NT2/D1 (cell line): ENCODE data around the gene TGFBRAP1.
A peak's percentile ranks its signal among the peaks of the same experiment; 100 is the strongest.

ENCODE experiments used
- DNase-seq: peaks from one replicate; pipeline ENCODE4 v3.0.0-alpha.2; 2011; ENCODE audit warnings: low read depth, low spot score
- H3K27me3 ChIP-seq: 2 replicates; pipeline ENCODE4 v1.6.0; 2011; ENCODE audit warnings: mild to moderate bottlenecking; ENCODE audit not compliant: insufficient read length, insufficient read depth
- H3K36me3 ChIP-seq: 2 replicates; pipeline ENCODE4 v1.6.1; 2011; ENCODE audit warnings: mild to moderate bottlenecking, low read length, mixed read lengths; ENCODE audit not compliant: insufficient read depth, insufficient read length
- H3K4me1 ChIP-seq: 2 replicates; pipeline ENCODE4 v1.5.1; 2011; ENCODE audit not compliant: insufficient read depth, insufficient read length
- H3K4me3 ChIP-seq: 2 replicates; pipeline ENCODE4 v1.5.1; 2011; ENCODE audit warnings: low read depth; ENCODE audit not compliant: insufficient read length
- H3K9ac ChIP-seq: 2 replicates; pipeline ENCODE4 v1.6.0; 2011; ENCODE audit warnings: low read depth; ENCODE audit not compliant: insufficient read length
- H3K9me3 ChIP-seq: 2 replicates; pipeline ENCODE4 v1.5.1; 2011; ENCODE audit warnings: mild to moderate bottlenecking, low read length; ENCODE audit not compliant: insufficient read depth
- SUZ12 ChIP-seq: IDR thresholded peaks from 2 replicates; pipeline ENCODE4 v1.6.1; 2011; ENCODE audit not compliant: insufficient read length, insufficient read depth; ENCODE audit errors: extremely low read depth
- YY1 ChIP-seq: IDR thresholded peaks from 2 replicates; pipeline ENCODE4 v1.6.1; 2011; ENCODE audit not compliant: insufficient read length, insufficient read depth
- ZNF274 ChIP-seq: IDR thresholded peaks from 2 replicates; pipeline ENCODE4 v1.6.1; 2011; ENCODE audit warnings: mild to moderate bottlenecking, low read depth, low read length

TGFBRAP1 gene

GRCh38 chr2:105373895-105374401 is 44.4 kb upstream of the TGFBRAP1 start:
- no peak for DNase-seq
- Histone ChIP-seq H3K4me3 (no peak overlapping the region), H3K27me3 (no peaks in the 10 kb centered on the region), H3K4me1 (peaks cover 8% of the 10 kb centered on the region), H3K36me3 (peaks cover 91% of the 10 kb centered on the region), H3K9ac (no peak overlapping the region), H3K9me3 (no peaks in the 10 kb centered on the region)
- TF ChIP-seq ZNF274: no peak
- no peak for TF ChIP-seq YY1
- TF ChIP-seq SUZ12: no peak

- H3K9me3 ChIP-seq: no peaks in the 10 kb centered on the region
- H3K9ac ChIP-seq: no peak overlapping the region
- H3K36me3 ChIP-seq: peaks cover 91% of the 10 kb centered on the region
- peaks cover 4% of the 10 kb centered on the region for H3K4me1 ChIP-seq
- DNase-seq: no peak
- TF ChIP-seq SUZ12 (no peak), YY1 (no peak), ZNF274 (no peak)
- no peaks in the 10 kb centered on the region for H3K27me3 ChIP-seq
- H3K4me3 ChIP-seq: no peak overlapping the region
Measured at GRCh38 chr2:105373344-105373781, 43.8 kb upstream of the TGFBRAP1 start.

GRCh38 chr2:105371810-105372209 is 42.3 kb upstream of the TGFBRAP1 start:
- Histone ChIP-seq H3K36me3 (peaks cover 92% of the 10 kb centered on the region), H3K27me3 (no peaks in the 10 kb centered on the region), H3K4me1 (no peaks in the 10 kb centered on the region), H3K4me3 (no peak overlapping the region), H3K9ac (no peak overlapping the region), H3K9me3 (no peaks in the 10 kb centered on the region)
- TF ChIP-seq YY1 (no peak), SUZ12 (no peak), ZNF274 (no peak)
- DNase-seq: no peak

GRCh38 chr2:105371156-105371555 is 41.6 kb upstream of the TGFBRAP1 start:
- no peaks in the 10 kb centered on the region for H3K27me3 ChIP-seq
- H3K9ac ChIP-seq: no peak overlapping the region
- H3K4me3 ChIP-seq: no peak overlapping the region
- DNase-seq: no peak
- TF ChIP-seq YY1: no peak
- no peak for TF ChIP-seq ZNF274
- TF ChIP-seq SUZ12: no peak
- no peaks in the 10 kb centered on the region for H3K4me1 ChIP-seq
- peaks cover 92% of the 10 kb centered on the region for H3K36me3 ChIP-seq
- no peaks in the 10 kb centered on the region for H3K9me3 ChIP-seq

- peak; percentile 78 for DNase-seq
- H3K9ac ChIP-seq: no peak overlapping the region
- no peaks in the 10 kb centered on the region for H3K9me3 ChIP-seq
- H3K27me3 ChIP-seq: no peaks in the 10 kb centered on the region
- H3K4me3 ChIP-seq: no peak overlapping the region
- peaks cover 92% of the 10 kb centered on the region for H3K36me3 ChIP-seq
- H3K4me1 ChIP-seq: no peaks in the 10 kb centered on the region
- TF ChIP-seq ZNF274: no peak
- no peak for TF ChIP-seq YY1
- TF ChIP-seq SUZ12: no peak
Measured at GRCh38 chr2:105369777-105370690, 40.5 kb upstream of the TGFBRAP1 start.

GRCh38 chr2:105368759-105369408 is 39.3 kb upstream of the TGFBRAP1 start:
- H3K4me1 ChIP-seq: no peaks in the 10 kb centered on the region
- no peak for DNase-seq
- H3K36me3 ChIP-seq: peaks cover 92% of the 10 kb centered on the region
- TF ChIP-seq SUZ12 (no peak), YY1 (no peak), ZNF274 (no peak)
- H3K4me3 ChIP-seq: no peak overlapping the region
- no peak overlapping the region for H3K9ac ChIP-seq
- no peaks in the 10 kb centered on the region for H3K9me3 ChIP-seq
- no peaks in the 10 kb centered on the region for H3K27me3 ChIP-seq

- Histone ChIP-seq H3K36me3 (peaks cover 93% of the 10 kb centered on the region), H3K9me3 (no peaks in the 10 kb centered on the region), H3K4me1 (no peaks in the 10 kb centered on the region), H3K9ac (no peak overlapping the region), H3K27me3 (no peaks in the 10 kb centered on the region), H3K4me3 (no peak overlapping the region)
- no peak for DNase-seq
- TF ChIP-seq YY1 (no peak), ZNF274 (no peak), SUZ12 (no peak)
Measured at GRCh38 chr2:105365206-105365605, 35.7 kb upstream of the TGFBRAP1 start.
